HG02798 (cell line): Measurements from ENCODE around the gene SYNJ1.
A peak's percentile ranks its signal among the peaks of the same experiment; 100 is the strongest.
"Not testable (repeated sequence)": the region's sequence is repeated elsewhere in the genome, so short reads cannot be mapped to it uniquely, and the experiment has no call there.

Source experiments
- ATAC-seq: cut with Tn5 transposase; IDR thresholded peaks from one replicate; pipeline ENCODE4 v1.9.1; 2021; ENCODE audit warnings: mild to moderate bottlenecking; ENCODE audit not compliant: unreplicated experiment, poor library complexity

Gene SYNJ1

GRCh38 chr21:32641710-32642698, 85.8 kb downstream of the SYNJ1 start:
- ATAC-seq, result no peak

- no peak for ATAC-seq
Measured at GRCh38 chr21:32626621-32627196, 101.1 kb downstream of the SYNJ1 start.

- not testable (repeated sequence) for ATAC-seq
Measured at GRCh38 chr21:32618218-32618617, 109.6 kb downstream of the SYNJ1 start.

- ATAC-seq, result no peak
Measured at GRCh38 chr21:32613436-32614043, 114.3 kb downstream of the SYNJ1 start.

- no peak for ATAC-seq
Measured at GRCh38 chr21:32612999-32613337, 114.8 kb downstream of the SYNJ1 start.

- ATAC-seq, result peak; percentile 97
Measured at GRCh38 chr21:32612075-32612998, 115.5 kb downstream of the SYNJ1 start, which contains the start of gene CFAP298. TSS of gene CFAP298 (minus strand) at chr21:32612377. CDS start at chr21:32612243, 134 bp downstream.

GRCh38 chr21:32611471-32611997, 116.3 kb downstream of the SYNJ1 start:
- no peak for ATAC-seq

- not testable (repeated sequence) for ATAC-seq
Measured at GRCh38 chr21:32610940-32611339, 116.9 kb downstream of the SYNJ1 start.

- ATAC-seq, result no peak
Measured at GRCh38 chr21:32608851-32609250, 119.0 kb downstream of the SYNJ1 start.

GRCh38 chr21:32605469-32605868, 122.3 kb downstream of the SYNJ1 start:
- no peak for ATAC-seq

GRCh38 chr21:32604464-32604863, 123.3 kb downstream of the SYNJ1 start:
- no peak for ATAC-seq

GRCh38 chr21:32603131-32603530, 124.7 kb downstream of the SYNJ1 start:
- no peak for ATAC-seq

GRCh38 chr21:32602099-32602498, 125.7 kb downstream of the SYNJ1 start:
- ATAC-seq, result no peak

- no peak for ATAC-seq
Measured at GRCh38 chr21:32599526-32599925, 128.3 kb downstream of the SYNJ1 start.

- ATAC-seq, result no peak
Measured at GRCh38 chr21:32599091-32599490, 128.7 kb downstream of the SYNJ1 start.

- no peak for ATAC-seq
Measured at GRCh38 chr21:32597205-32597604, 130.6 kb downstream of the SYNJ1 start.

- no peak for ATAC-seq
Measured at GRCh38 chr21:32595431-32595830, 132.4 kb downstream of the SYNJ1 start.

- ATAC-seq, result no peak
Measured at GRCh38 chr21:32593690-32594089, 134.1 kb downstream of the SYNJ1 start.

GRCh38 chr21:32592929-32593502, 134.8 kb downstream of the SYNJ1 start:
- no peak for ATAC-seq
